SIG-M5 (cell line): Measurements from ENCODE around the gene OVOL3.
A peak's percentile ranks its signal among the peaks of the same experiment; 100 is the strongest.
"Not testable (repeated sequence)": the region's sequence is repeated elsewhere in the genome, so short reads cannot be mapped to it uniquely, and the experiment has no call there.

Experiments used
- DNase-seq: peaks from one replicate; lab custom pipeline; 2025; lab: John Stamatoyannopoulos, UW

Gene OVOL3

DNA sequence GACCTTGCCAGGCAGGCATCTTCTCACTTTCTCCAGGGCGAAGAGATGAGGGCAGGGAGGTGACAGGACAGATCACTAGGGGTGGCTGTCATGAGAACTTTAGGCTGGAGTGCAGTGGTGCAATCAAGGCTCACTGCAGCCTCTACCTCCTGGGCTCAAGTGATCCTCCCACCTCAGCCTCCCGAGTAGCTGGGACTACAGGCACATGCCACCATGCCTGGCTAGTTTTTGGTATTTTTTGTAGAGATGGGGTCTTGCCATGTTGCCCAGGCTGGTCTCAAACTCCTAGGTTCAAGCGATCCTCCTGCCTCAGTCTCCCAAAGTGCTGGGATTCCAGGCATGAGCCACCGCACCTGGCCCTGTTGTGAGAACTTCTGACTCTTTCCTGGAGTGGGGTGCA, 23.9 kb downstream of the OVOL3 start:
- DNase-seq: not testable (repeated sequence)

GRCh38 chr19:36136964-36137686, 26.2 kb downstream of the OVOL3 start:
- no peak for DNase-seq

DNA sequence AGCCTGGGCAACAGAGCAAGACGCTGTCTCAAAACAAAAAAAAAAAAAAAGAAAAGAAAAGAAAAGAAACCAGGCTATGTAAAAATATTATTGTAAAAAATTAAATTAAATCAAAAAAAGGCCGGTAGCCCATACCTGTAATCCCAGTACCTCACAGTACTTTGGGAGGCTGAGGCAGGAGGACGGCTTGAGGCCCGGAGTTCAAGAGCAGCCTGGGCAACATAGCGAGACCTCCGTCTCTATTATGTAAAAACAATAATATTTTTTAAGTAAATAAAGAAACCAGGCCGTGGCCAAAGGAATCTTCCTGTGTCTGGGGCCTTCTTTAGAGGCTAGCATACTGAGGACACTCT, 28.2 kb downstream of the OVOL3 start:
- no peak for DNase-seq

GRCh38 chr19:36139473-36140303, 28.7 kb downstream of the OVOL3 start, which contains the start of gene CAPNS1:
Gene CAPNS1, plus strand, starts transcription at chr19:36140066. Its CDS starts 946 bp downstream, at chr19:36141012.
- DNase-seq: peak; percentile 27

DNA sequence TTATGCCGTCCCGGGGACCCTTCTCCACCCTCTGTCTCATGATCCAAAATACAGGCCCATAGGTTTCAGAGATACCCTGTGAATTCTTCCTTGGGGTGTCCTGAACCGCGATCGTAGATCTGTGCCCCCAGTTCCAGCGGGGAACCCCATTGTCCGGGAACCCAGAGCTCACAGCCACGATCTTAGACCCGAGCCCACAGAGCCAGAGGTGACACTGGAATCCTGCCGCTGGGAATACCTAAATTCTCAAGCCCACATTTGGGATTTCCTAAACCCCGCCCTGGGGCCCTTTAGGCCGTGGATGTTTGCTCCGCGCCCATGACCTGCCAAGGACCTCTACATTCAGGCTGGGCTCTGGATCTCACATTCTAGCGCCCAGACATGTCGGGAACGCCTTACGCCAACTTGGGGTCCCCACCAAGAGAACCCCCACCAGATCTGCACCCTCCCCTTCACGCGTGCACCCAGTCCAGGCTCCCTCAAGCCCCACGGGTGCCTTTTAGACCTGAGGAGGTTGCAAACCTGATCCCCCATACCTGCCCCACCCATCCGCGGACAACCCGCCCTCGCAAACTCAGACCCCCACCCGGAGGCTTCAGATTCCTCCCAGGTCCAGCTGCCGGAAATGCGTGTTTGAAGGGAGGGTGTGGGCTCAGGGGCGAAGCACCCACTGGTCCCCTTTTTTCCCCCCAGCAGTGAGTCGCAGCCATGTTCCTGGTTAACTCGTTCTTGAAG, 29.5 kb downstream of the OVOL3 start:
- no peak for DNase-seq

GRCh38 chr19:36141039-36141927, 30.3 kb downstream of the OVOL3 start:
- DNase-seq: peak; percentile 1

DNA sequence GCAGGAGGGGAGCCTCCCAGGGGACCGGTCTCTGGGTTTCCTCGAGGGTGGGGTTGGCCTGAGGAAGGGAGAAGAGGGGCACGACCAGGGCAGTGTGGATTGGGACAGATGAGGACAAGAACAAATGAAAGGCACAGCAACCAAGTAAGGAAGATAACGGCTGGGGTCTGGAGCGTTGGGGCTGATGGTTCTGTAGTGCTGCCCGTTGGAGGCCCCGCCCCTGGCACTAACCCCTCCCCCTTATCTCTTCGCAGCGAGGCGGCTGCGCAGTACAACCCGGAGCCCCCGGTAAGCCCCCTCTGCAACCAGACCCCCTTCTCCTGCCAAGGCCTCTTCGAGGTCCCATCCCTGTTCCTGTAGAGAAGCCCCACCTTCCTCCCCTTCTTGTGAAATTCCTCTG, 31.1 kb downstream of the OVOL3 start:
- no peak for DNase-seq

- no peak for DNase-seq
Measured at GRCh38 chr19:36142496-36142895, 31.6 kb downstream of the OVOL3 start.

- DNase-seq: no peak
Measured at GRCh38 chr19:36144624-36145023, 33.7 kb downstream of the OVOL3 start.

DNA sequence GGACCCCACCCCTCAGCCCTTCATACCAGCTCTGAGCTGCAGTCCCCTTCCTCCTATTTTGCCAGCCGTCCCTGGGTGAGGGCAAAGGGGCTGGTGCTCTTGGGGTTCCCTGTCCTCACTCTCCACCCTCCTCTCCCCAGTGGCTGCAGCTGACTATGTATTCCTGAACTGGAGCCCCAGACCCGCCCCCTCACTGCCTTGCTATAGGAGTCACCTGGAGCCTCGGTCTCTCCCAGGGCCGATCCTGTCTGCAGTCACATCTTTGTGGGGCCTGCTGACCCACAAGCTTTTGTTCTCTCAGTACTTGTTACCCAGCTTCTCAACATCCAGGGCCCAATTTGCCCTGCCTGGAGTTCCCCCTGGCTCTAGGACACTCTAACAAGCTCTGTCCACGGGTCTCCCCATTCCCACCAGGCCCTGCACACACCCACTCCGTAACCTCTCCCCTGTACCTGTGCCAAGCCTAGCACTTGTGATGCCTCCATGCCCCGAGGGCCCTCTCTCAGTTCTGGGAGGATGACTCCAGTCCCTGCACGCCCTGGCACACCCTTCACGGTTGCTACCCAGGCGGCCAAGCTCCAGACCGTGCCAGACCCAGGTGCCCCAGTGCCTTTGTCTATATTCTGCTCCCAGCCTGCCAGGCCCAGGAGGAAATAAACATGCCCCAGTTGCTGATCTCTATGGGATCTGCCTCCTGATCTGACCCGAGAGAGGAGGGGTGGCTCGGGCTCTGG, 38.9 kb downstream of the OVOL3 start:
- DNase-seq: no peak

- no peak for DNase-seq
Measured at GRCh38 chr19:36150586-36150985, 39.6 kb downstream of the OVOL3 start.

DNA sequence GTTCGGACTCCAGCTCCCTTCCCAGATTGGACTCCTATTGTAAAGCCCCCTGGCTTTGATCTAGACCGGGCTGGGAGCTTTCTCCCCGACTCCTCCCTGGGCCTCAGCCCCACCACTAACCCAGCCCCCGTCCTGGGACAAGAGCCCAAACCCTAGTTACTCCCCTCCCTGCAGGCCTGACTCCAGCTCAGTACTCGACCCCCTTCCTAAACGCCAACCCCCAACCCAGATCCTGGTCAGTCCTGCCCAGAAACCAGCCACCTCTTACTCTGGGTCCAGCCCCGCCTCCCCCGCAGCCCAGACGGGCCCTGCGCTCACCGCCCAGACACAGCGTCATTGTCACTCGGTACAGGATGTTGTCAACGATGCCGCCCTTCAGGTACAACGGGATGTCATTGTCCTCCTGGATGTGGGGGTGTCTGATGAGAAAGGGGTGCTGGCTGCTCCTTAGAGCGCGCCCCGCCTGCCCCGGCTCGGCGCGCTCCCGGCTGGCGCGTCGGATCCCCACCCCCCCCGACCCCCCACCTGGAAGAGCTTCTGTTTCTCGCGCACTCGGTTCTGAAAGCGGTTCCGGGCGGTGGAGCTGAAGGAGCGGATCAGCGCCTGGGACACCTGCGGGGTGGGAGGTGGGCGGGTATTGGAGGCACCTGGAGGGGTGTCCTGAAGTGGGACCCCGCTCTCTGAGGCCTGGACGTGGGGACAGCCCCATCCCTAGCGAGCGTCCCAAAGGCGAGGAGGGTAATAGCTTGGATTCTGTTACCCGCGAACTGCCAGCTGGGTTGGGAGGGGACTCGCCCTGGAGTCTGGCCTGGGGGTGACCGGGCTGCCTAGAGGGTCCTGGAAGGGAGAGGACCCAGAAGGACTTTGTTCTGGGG, 40.4 kb downstream of the OVOL3 start:
- DNase-seq: no peak

GRCh38 chr19:36152019-36152351, 41.0 kb downstream of the OVOL3 start:
- no peak for DNase-seq

DNA sequence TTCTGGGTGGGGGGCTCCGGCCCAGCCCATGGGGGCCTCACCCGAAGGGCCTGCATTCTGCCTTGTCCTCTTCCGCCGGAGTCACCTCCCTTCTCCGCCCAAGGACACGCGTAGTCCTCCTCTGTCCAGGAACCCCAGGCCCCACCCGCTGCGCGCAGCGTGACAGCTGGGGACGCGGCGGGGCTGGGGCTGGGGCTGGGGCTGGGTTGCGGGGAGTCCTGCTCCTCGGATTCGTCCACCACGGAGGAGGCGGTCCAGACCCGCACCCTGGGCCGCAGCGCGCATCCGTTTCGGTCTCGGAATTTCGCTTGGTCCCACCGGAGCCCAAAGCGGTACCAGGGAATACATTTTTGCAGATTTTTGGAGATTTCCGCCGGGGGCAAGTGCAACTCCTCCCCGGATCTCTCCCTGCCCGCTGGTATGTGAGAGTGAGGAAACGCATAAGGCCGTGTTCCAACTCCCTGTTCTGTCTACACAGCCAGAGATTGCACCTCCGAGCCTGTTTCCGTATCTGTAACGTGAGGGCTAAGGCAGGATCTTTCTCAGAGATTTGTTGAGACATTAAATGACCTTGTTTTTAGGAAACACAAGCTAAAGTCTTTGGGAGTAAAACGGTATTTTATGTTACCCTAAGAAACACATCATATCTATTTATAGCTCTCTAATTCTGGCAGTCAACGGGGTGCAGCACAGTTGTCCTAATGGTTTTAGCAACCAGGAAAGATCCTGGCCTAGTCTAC, 41.6 kb downstream of the OVOL3 start, which contains the start of gene COX7A1:
Gene COX7A1, minus strand, starts transcription at position 96 of the 740 bp plus-strand sequence. Its CDS starts 40 bp downstream, at position 56.
- DNase-seq: no peak

GRCh38 chr19:36153126-36153525, 42.2 kb downstream of the OVOL3 start:
- DNase-seq: no peak

DNA sequence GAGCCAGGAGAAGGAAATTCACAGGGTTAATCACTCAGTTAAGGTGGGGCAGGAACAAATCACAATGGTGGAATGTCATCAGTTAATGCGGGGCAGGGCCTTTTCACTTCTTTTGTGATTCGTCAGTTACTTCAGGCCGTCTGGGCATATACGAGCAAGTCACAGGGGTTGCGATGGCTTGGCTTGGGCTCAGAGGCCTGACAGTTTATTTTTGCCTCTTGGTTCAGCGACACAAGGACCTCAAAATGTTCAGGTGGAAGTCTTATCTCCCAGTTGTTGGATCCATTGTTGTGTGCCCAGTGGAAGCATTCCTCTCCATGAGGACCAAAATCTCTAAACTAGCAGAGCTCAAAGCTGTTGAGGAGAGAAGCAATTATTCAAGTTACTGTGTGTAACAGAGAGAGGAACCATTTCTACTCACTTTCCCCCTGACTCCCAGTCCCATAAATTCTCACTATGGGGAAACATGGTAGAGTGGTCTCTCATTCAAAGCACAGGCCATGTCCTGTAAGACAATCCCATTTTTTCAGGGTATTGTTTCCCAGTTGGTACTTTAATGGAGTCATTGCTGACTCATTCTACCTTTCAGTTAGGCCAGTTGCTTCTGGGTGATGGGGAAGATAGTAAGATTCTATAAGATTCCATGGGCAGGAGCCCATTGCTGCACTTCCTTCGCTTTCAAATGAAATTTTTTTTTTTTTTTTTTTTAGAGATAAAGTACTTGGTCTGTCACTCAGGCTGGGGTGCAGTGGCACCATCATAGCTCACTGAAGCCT, 50.1 kb downstream of the OVOL3 start:
- no peak for DNase-seq
